Esophagus muscularis mucosa (tissue), 4 donors: ENCODE measurements around the gene DIAPH1. TPM values are rescaled to one million over a fixed set of nuclear protein-coding genes. Genes with fewer than 3 reads are reported as not detected.

Source experiments
- DNase-seq: peaks from one replicate; pipeline ENCODE4 v3.0.0-alpha.2; 2017; ENCODE audit errors: extremely low spot score
- H3K27ac ChIP-seq, 4 donors: fragments of 200-600 bp; sonication (generic); replicated peaks in 1 of 4; 1 replicate in 3 of 4; 2 replicates in 1 of 4; pipeline ENCODE4 v1.5.1; 2016 to 2019; ENCODE audit warnings: mild to moderate bottlenecking in 1 of 4
- H3K27me3 ChIP-seq, 4 donors: fragments of 200-600 bp; sonication (generic); one replicate each; pipeline versions ENCODE4 v1.5.1 to v1.6.0; 2016 to 2019
- H3K36me3 ChIP-seq, 4 donors: fragments of 200-600 bp; sonication (generic); one replicate each; pipeline ENCODE4 v1.5.1; 2016 to 2019
- H3K4me1 ChIP-seq, 4 donors: fragments of 200-600 bp; sonication (generic); one replicate each; pipeline ENCODE4 v1.5.1; 2016 to 2019
- H3K4me3 ChIP-seq, 4 donors: fragments of 200-600 bp; sonication (generic); 1 replicate in 2 of 4; 2 replicates in 2 of 4; pipeline ENCODE4 v1.5.1; 2016 to 2019; ENCODE audit warnings: mild to moderate bottlenecking in 4 of 4, moderate library complexity in 1 of 4
- H3K9me3 ChIP-seq, 4 donors: fragments of 200-600 bp; sonication (generic); 1 replicate in 3 of 4; 2 replicates in 1 of 4; pipeline ENCODE4 v1.5.1; 2016 to 2019
- CTCF ChIP-seq, 3 experiments: fragments of 200-600 bp in 2 of 3; fragments of 450-650 bp in 1 of 3; sonication (generic) in 2 of 3; IDR thresholded peaks; one replicate each; pipeline ENCODE4 v1.5.1; 2017 to 2019; ENCODE audit warnings: antibody characterized with exemption in 3 of 3, mild to moderate bottlenecking in 2 of 3, moderate library complexity in 1 of 3
- EP300 ChIP-seq: sonication (generic); formaldehyde crosslinking; IDR thresholded peaks from one replicate; pipeline ENCODE4 v1.6.1; 2017; ENCODE audit warnings: antibody characterized with exemption
- POLR2A ChIP-seq: fragments of 450-650 bp; IDR thresholded peaks from one replicate; pipeline ENCODE4 v1.6.1; 2017; ENCODE audit warnings: antibody characterized with exemption, moderate library complexity, mild to moderate bottlenecking, low read depth
- POLR2AphosphoS5 ChIP-seq, 2 donors: sonication (generic); formaldehyde crosslinking; IDR thresholded peaks; one replicate each; pipeline ENCODE4 v1.6.1; 2017; ENCODE audit warnings: antibody characterized with exemption in 2 of 2
- WGBS: methylation state at CpG from one replicate; pipeline ENCODE4 v1.1.5; 2018; 5-methylcytosine and 5-hydroxymethylcytosine counted together
- intact Hi-C: fragments of 100-400 bp; cut with DNase I; formaldehyde crosslinking; loops from one replicate; pipeline ENCODE4 v1.15.1; 2023
- total RNA-seq, 4 donors: library from RNA; depleted of rRNA; stranded (reverse); fragments of >200 nt; gene quantifications; one replicate each; pipeline versions ENCODE4 v1.1.0 to v1.2.1, GENCODE V29; 2016

DIAPH1 gene
- total RNA-seq, 4 donors from 2014 or later: 34.1 to 53.0 (median 45.9) TPM

- H3K36me3 ChIP-seq: peaks cover 21 to 40% (median 30%) of the 10 kb centered on the region in 4 donors
- no peak for DNase-seq
- no peaks in the 10 kb centered on the region for H3K4me1 ChIP-seq
- no peak overlapping the region for H3K4me3 ChIP-seq
- TF ChIP-seq EP300: no peak
- TF ChIP-seq POLR2A: no peak
- no peak for TF ChIP-seq POLR2AphosphoS5 (IDR thresholded peaks at IDR 0.05)
- no peak for TF ChIP-seq CTCF (IDR thresholded peaks at IDR 0.05)
- H3K27me3 ChIP-seq: no peaks in the 10 kb centered on the region
- peaks cover 0 to 31% (median 29%) of the 10 kb centered on the region in 4 donors for H3K9me3 ChIP-seq
- 99% methylated on average over 5 of the region's 5 CpGs for WGBS
- H3K27ac ChIP-seq: no peak overlapping the region
- intact Hi-C loops: no loop called here
These were observed 70.9 kb downstream of the DIAPH1 start for GRCh38 chr5:141547921-141548320.

GRCh38 chr5:141547488-141547887, 71.3 kb downstream of the DIAPH1 start:
- intact Hi-C loops: no loop called here
- TF ChIP-seq POLR2AphosphoS5 (IDR thresholded peaks at IDR 0.05) (no peak), EP300 (no peak), POLR2A (no peak)
- Histone ChIP-seq H3K36me3 (peaks cover 17 to 37% (median 28%) of the 10 kb centered on the region in 4 donors), H3K27me3 (no peaks in the 10 kb centered on the region), H3K9me3 (peaks cover 0 to 31% (median 29%) of the 10 kb centered on the region in 4 donors), H3K4me3 (no peak overlapping the region), H3K27ac (no peak overlapping the region), H3K4me1 (no peaks in the 10 kb centered on the region)
- no peak for DNase-seq
- WGBS: 100% methylated on average over 1 of the region's 1 CpG

GRCh38 chr5:141543053-141543452, 75.7 kb downstream of the DIAPH1 start:
- Histone ChIP-seq H3K4me3 (no peak overlapping the region), H3K9me3 (peaks cover 0 to 22% (median 19%) of the 10 kb centered on the region in 4 donors), H3K27ac (no peak overlapping the region), H3K27me3 (no peaks in the 10 kb centered on the region), H3K36me3 (peaks cover 6 to 49% (median 20%) of the 10 kb centered on the region in 4 donors), H3K4me1 (no peaks in the 10 kb centered on the region)
- DNase-seq: no peak
- intact Hi-C loops: no loop called here
- TF ChIP-seq POLR2AphosphoS5 (IDR thresholded peaks at IDR 0.05): no peak
- 90% methylated on average over 2 of the region's 2 CpGs for WGBS

- WGBS: 97% methylated on average over 4 of the region's 4 CpGs
- TF ChIP-seq POLR2AphosphoS5 (IDR thresholded peaks at IDR 0.05): no peak
These were observed 84.1 kb downstream of the DIAPH1 start for GRCh38 chr5:141534492-141535213.

GRCh38 chr5:141533897-141534296, 84.9 kb downstream of the DIAPH1 start:
- peaks cover 11 to 17% (median 15%) of the 10 kb centered on the region in 4 donors for H3K4me1 ChIP-seq
- H3K4me3 ChIP-seq: no peak overlapping the region
- TF ChIP-seq POLR2AphosphoS5 (IDR thresholded peaks at IDR 0.05): no peak
- TF ChIP-seq EP300: no peak
- TF ChIP-seq CTCF (IDR thresholded peaks at IDR 0.05): no peak
- no peak for TF ChIP-seq POLR2A
- H3K27me3 ChIP-seq: no peaks in the 10 kb centered on the region
- no peak for DNase-seq
- H3K9me3 ChIP-seq: no peaks in the 10 kb centered on the region
- peaks cover 0 to 37% (median 7%) of the 10 kb centered on the region in 4 donors for H3K36me3 ChIP-seq
- intact Hi-C loops: no loop called here
- WGBS: 100% methylated on average over 1 of the region's 1 CpG
- no peak overlapping the region for H3K27ac ChIP-seq

More at GRCh38 chr5:141534492-141535213, 84.1 kb downstream of the DIAPH1 start:
- Histone ChIP-seq H3K4me3 (no peak overlapping the region), H3K4me1 (peaks cover 3 to 10% (median 8%) of the 10 kb centered on the region in 4 donors), H3K36me3 (peaks cover 0 to 37% (median 6%) of the 10 kb centered on the region in 4 donors), H3K27ac (no peak overlapping the region), H3K27me3 (no peaks in the 10 kb centered on the region), H3K9me3 (no peaks in the 10 kb centered on the region)
- intact Hi-C loops: no loop called here
- no peak for DNase-seq

- Histone ChIP-seq H3K27me3 (no peaks in the 10 kb centered on the region), H3K27ac (no peak overlapping the region), H3K4me3 (no peak overlapping the region), H3K9me3 (no peaks in the 10 kb centered on the region), H3K36me3 (peaks cover 0 to 47% (median 11%) of the 10 kb centered on the region in 4 donors), H3K4me1 (peaks cover 23 to 28% (median 27%) of the 10 kb centered on the region in 4 donors)
- TF ChIP-seq EP300 (no peak), CTCF (IDR thresholded peaks at IDR 0.05) (no peak), POLR2A (no peak), POLR2AphosphoS5 (IDR thresholded peaks at IDR 0.05) (no peak)
- no peak for DNase-seq
- 100% methylated on average over 1 of the region's 1 CpG for WGBS
- intact Hi-C loops: no loop called here
These were observed 86.1 kb downstream of the DIAPH1 start for GRCh38 chr5:141532726-141533125.
